Measurements from ENCODE around the gene CD1B. TPM values are rescaled to one million over a fixed set of nuclear protein-coding genes. Genes with fewer than 3 reads are reported as not detected.

The CD1B gene
- total RNA-seq, 4 donors from 2014 or later, result not detected

DNA sequence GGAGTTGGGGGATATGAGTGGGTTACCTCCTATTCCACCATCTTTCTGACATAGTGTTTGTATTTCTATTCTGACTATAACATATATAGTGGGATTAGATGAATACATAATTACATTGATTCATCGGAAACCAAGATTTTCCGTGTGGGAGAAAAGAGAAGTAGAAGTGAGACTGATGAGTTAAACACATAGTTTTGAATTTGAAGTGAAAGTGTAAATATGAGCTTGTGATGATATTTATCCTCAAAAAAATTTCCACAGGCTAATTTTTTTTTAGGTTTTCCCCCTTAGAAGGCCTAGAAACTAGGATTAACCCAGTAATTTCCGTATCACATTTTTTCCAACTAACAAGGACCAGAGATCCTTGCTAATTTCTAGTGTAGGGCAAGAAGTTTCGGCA is 6.9 kb downstream of the CD1B start:
- Histone ChIP-seq H3K27me3 (no peaks in the 10 kb centered on the region), H3K4me1 (no peaks in the 10 kb centered on the region), H3K36me3 (no peaks in the 10 kb centered on the region), H3K4me3 (no peak overlapping the region), H3K9me3 (no peaks in the 10 kb centered on the region), H3K27ac (no peak overlapping the region)
- DNase-seq, result no peak
- TF ChIP-seq POLR2A (IDR thresholded peaks at IDR 0.05), result no peak
- TF ChIP-seq, protein P1, sequence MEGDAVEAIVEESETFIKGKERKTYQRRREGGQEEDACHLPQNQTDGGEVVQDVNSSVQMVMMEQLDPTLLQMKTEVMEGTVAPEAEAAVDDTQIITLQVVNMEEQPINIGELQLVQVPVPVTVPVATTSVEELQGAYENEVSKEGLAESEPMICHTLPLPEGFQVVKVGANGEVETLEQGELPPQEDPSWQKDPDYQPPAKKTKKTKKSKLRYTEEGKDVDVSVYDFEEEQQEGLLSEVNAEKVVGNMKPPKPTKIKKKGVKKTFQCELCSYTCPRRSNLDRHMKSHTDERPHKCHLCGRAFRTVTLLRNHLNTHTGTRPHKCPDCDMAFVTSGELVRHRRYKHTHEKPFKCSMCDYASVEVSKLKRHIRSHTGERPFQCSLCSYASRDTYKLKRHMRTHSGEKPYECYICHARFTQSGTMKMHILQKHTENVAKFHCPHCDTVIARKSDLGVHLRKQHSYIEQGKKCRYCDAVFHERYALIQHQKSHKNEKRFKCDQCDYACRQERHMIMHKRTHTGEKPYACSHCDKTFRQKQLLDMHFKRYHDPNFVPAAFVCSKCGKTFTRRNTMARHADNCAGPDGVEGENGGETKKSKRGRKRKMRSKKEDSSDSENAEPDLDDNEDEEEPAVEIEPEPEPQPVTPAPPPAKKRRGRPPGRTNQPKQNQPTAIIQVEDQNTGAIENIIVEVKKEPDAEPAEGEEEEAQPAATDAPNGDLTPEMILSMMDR (IDR thresholded peaks at IDR 0.05), result no peak

DNA sequence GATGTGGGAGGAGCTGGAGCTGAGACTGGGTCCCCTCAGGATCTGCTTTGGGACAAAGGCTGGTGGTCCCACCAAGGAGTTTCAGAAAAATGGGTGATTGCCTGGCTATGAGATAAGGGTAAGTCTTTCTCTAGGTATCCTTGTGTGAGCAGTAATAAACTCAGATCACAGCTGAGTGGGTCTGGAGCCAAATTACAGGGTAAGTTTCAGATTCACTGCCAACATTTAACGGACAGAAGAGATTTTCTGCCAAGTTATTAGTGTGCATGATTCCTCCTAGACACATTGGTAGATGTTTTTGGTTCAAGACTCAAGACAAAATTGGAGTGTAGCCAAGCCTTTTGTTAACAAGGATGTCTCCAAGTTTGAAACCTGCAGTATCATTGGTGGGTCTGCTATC is 7.5 kb downstream of the CD1B start:
- H3K9me3 ChIP-seq, result no peaks in the 10 kb centered on the region
- TF ChIP-seq, protein P1 (IDR thresholded peaks at IDR 0.05), result no peak
- no peak for TF ChIP-seq POLR2A (IDR thresholded peaks at IDR 0.05)
- H3K4me1 ChIP-seq, result no peaks in the 10 kb centered on the region

DNA sequence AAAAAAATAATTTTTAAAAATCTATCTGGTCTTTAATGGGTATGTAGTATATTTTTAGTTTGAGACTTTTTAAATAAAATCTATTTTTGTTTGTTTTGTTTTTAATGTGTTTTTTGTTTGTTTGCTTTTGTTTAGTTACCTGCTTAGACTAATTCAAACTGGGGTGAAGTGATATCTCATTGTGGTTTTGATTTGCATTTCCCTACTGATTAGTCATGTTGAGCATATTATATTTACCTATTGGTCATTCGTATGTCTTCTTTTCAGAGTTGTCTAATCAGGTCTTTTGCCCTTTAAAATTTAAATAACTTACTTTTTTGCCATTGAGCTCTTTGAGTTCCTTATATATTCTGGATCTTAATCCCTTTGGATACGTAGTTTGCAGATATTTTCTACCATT is 20.3 kb downstream of the CD1B start:
- H3K4me3 ChIP-seq, result no peak overlapping the region
- TF ChIP-seq, protein P1 (IDR thresholded peaks at IDR 0.05), result no peak
- no peak for TF ChIP-seq POLR2A (IDR thresholded peaks at IDR 0.05)
- DNase-seq, result no peak
- no peaks in the 10 kb centered on the region for H3K9me3 ChIP-seq
- no peaks in the 10 kb centered on the region for H3K27me3 ChIP-seq
- H3K36me3 ChIP-seq, result no peaks in the 10 kb centered on the region
- no peaks in the 10 kb centered on the region for H3K4me1 ChIP-seq
- no peak overlapping the region for H3K27ac ChIP-seq

More for the DNA sequence above, 7.5 kb downstream of the CD1B start:
- Histone ChIP-seq H3K27me3 (no peaks in the 10 kb centered on the region), H3K36me3 (no peaks in the 10 kb centered on the region), H3K27ac (no peak overlapping the region), H3K4me3 (no peak overlapping the region)
- no peak for DNase-seq

DNA sequence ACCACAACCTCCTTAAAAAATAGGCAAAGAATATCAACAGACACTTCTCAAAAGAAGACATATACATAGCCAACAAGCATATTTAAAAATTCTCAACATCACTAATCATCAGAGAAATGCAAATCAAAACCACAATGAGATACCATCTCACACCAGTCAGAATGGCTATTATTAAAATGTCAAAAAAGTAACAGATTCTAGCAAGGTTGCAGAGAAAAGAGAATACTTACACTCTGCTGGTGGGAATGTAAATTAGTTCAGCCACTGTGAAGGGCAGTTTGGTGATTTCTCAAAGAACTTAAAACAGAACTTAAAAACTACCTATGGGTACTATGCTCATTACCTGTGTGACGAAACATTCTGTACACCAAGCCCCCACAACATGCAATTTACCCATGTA is 20.7 kb downstream of the CD1B start:
- no peak for TF ChIP-seq POLR2A (IDR thresholded peaks at IDR 0.05)
- TF ChIP-seq, protein P1 (IDR thresholded peaks at IDR 0.05), result no peak
- Histone ChIP-seq H3K27ac (no peak overlapping the region), H3K4me3 (no peak overlapping the region), H3K27me3 (no peaks in the 10 kb centered on the region), H3K9me3 (no peaks in the 10 kb centered on the region), H3K4me1 (no peaks in the 10 kb centered on the region), H3K36me3 (no peaks in the 10 kb centered on the region)
- no peak for DNase-seq

DNA sequence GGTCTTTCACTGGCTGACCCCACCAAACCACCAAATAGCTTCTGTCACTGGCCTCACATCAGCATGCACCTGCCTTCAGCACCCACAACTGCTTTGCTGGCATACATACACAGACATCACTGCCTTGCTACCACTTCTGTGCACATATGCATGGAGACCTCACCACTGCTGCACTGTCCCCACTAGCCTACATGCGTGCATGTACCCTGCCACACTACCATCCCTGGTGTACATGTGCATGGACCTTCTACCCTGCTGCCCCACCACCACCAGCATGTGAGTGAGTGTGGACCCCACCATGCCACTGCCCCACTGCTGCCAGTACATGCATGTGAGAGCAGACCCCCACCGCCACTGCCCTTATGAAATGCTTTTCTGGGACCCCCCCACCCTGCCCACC is 35.5 kb downstream of the CD1B start:
- no peaks in the 10 kb centered on the region for H3K36me3 ChIP-seq
- no peak overlapping the region for H3K27ac ChIP-seq
- DNase-seq, result no peak
- TF ChIP-seq, protein P1 (IDR thresholded peaks at IDR 0.05), result no peak
- no peak for TF ChIP-seq POLR2A (IDR thresholded peaks at IDR 0.05)
- H3K9me3 ChIP-seq, result no peaks in the 10 kb centered on the region
- no peaks in the 10 kb centered on the region for H3K4me1 ChIP-seq
- no peak overlapping the region for H3K4me3 ChIP-seq
- H3K27me3 ChIP-seq, result no peaks in the 10 kb centered on the region

DNA sequence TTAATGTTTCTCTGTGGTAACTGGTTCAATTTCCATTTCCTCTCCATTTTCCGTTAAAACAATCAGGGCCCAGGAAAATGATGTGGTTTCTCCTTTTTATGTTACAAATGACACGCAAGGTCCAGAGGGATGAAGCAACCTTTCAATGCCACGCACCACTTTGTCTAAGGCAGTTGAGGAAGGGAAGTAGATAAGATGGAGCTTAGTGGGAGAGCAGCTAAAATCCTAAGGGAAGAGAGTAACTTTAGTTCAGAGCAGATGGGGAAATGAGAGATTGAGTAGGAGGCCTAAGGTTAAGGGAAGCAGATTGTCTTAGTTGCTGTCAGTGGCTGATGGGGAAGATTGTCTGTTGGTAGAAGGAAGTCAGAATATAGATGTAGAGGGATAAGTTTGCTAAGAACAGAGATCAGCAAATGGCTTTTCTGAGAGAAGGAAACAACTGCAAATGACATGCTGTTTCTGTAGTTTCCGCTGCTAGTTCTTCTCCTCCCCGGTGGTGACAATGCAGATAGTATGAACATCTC is 40.9 kb downstream of the CD1B start:
- Histone ChIP-seq H3K4me1 (no peaks in the 10 kb centered on the region), H3K27ac (peak overlapping the region in 1 of 4 donors; percentile 69), H3K4me3 (no peak overlapping the region), H3K36me3 (no peaks in the 10 kb centered on the region), H3K9me3 (no peaks in the 10 kb centered on the region), H3K27me3 (no peaks in the 10 kb centered on the region)
- TF ChIP-seq, protein P1 (IDR thresholded peaks at IDR 0.05), result no peak
- TF ChIP-seq POLR2A (IDR thresholded peaks at IDR 0.05), result no peak
- DNase-seq, result no peak
